H1 (cell line): ENCODE data around the gene RPS6KB2. TPM values are rescaled to one million over a fixed set of nuclear protein-coding genes. Genes with fewer than 3 reads are reported as not detected.

ENCODE experiments used
- CTCF ChIA-PET: fragments of 300-600 bp; sonication (Branson Sonifier 250); formaldehyde crosslinking; loops from one replicate; lab custom pipeline; 2021; ENCODE audit not compliant: partially characterized antibody; lab: Charles Lee
- POLR2A ChIA-PET: fragments of 300-600 bp; sonication (Branson Sonifier 250); formaldehyde crosslinking; loops from one replicate; lab custom pipeline; 2021; ENCODE audit warnings: inconsistent platforms; ENCODE audit not compliant: partially characterized antibody; lab: Charles Lee
- DNase-seq, 2 experiments: peaks; one replicate each; pipeline versions ENCODE4 v3.0.0 to v3.0.0-alpha.2; 2010 to 2022; ENCODE audit warnings: low spot score in 2 of 2, low read depth in 1 of 2, mixed read lengths in 1 of 2
- FAIRE-seq: peaks from 2 replicates; lab custom pipeline; 2011; peaks lifted over from hg19 to GRCh38; lab: Jason Lieb, UNC
- H2AFZ ChIP-seq: 2 replicates; pipeline ENCODE4 v1.8.1; 2012; ENCODE audit warnings: low read length, inconsistent platforms
- H2AK5ac ChIP-seq: 2 replicates; pipeline ENCODE4 v1.6.1; 2013; ENCODE audit warnings: low read depth, low read length
- H2BK120ac ChIP-seq: replicated peaks from 2 replicates; pipeline ENCODE3; 2013; ENCODE audit warnings: low read depth, low read length, inconsistent platforms
- H2BK12ac ChIP-seq: 2 replicates; pipeline ENCODE4 v1.6.1; 2013; ENCODE audit warnings: low read depth, low read length
- H2BK15ac ChIP-seq: 2 replicates; pipeline ENCODE4 v1.6.1; 2013; ENCODE audit warnings: low read length
- H2BK20ac ChIP-seq: 2 replicates; pipeline ENCODE4 v1.6.1; 2013; ENCODE audit warnings: low read length
- H2BK5ac ChIP-seq: 2 replicates; pipeline ENCODE4 v1.6.1; 2013; ENCODE audit warnings: low read depth, low read length
- H3K14ac ChIP-seq: 2 replicates; pipeline ENCODE4 v1.6.1; 2013; ENCODE audit warnings: inconsistent platforms; ENCODE audit not compliant: insufficient read length
- H3K18ac ChIP-seq: 2 replicates; pipeline ENCODE4 v1.6.1; 2013; ENCODE audit warnings: low read length; ENCODE audit errors: extremely low read depth
- H3K23ac ChIP-seq: 2 replicates; pipeline ENCODE4 v1.6.1; 2013; ENCODE audit warnings: inconsistent platforms; ENCODE audit not compliant: insufficient read length
- H3K23me2 ChIP-seq: 2 replicates; pipeline ENCODE4 v1.6.1; 2013; ENCODE audit warnings: low read depth, low read length
- H3K27ac ChIP-seq: 2 replicates; pipeline ENCODE4 v1.6.1; 2011; ENCODE audit warnings: low read depth, low read length, inconsistent platforms
- H3K27me3 ChIP-seq, 4 experiments: replicated peaks in 1 of 4; 1 replicate in 1 of 4; 2 replicates in 3 of 4; pipeline versions ENCODE4 v1.6.1 to v1.8.1; 2011 to 2013; ENCODE audit warnings: low read length in 3 of 4, mild to moderate bottlenecking in 3 of 4, inconsistent platforms in 2 of 4, mixed read lengths in 2 of 4, moderate library complexity in 1 of 4; ENCODE audit not compliant: control insufficient read depth in 3 of 4, insufficient read depth in 3 of 4; ENCODE audit errors: extremely low read depth in 1 of 4
- H3K36me3 ChIP-seq, 4 experiments: 2 replicates each; pipeline versions ENCODE4 v1.6.1 to v1.8.1; 2011 to 2013; ENCODE audit warnings: mild to moderate bottlenecking in 4 of 4, low read length in 3 of 4, moderate library complexity in 2 of 4, control low read depth in 1 of 4, inconsistent platforms in 1 of 4; ENCODE audit not compliant: insufficient read depth in 4 of 4, control insufficient read depth in 2 of 4
- H3K4ac ChIP-seq: replicated peaks from 2 replicates; pipeline ENCODE3; 2013; ENCODE audit warnings: low read length, low read depth, mixed read lengths, inconsistent platforms; ENCODE audit not compliant: insufficient read length
- H3K4me1 ChIP-seq, 4 experiments: replicated peaks in 1 of 4; 1 replicate in 1 of 4; 2 replicates in 3 of 4; pipeline versions ENCODE4 v1.6.1 to v1.8.1; 2011 to 2013; ENCODE audit warnings: low read length in 3 of 4, inconsistent platforms in 2 of 4, mixed read lengths in 1 of 4; ENCODE audit not compliant: insufficient read depth in 4 of 4, control insufficient read depth in 3 of 4
- H3K4me2 ChIP-seq, 2 experiments: 2 replicates each; pipeline versions ENCODE4 v1.6.1 to v1.8.1; 2011 to 2013; ENCODE audit warnings: low read depth in 2 of 2, low read length in 2 of 2, control low read depth in 1 of 2, inconsistent platforms in 1 of 2, mild to moderate bottlenecking in 1 of 2; ENCODE audit not compliant: insufficient read depth in 1 of 2
- H3K4me3 ChIP-seq, 4 experiments: fragments of 200-600, 300-600 bp in 1 of 4; sonication (generic), shearing (Covaris generic), sonication (Bioruptor Twin) in 1 of 4; 2 replicates each; pipeline versions ENCODE4 v1.5.1 to v1.8.1; 2011 to 2016; ENCODE audit warnings: low read length in 4 of 4, low read depth in 3 of 4, control low read depth in 2 of 4, inconsistent platforms in 2 of 4, mild to moderate bottlenecking in 2 of 4, mixed read lengths in 1 of 4, moderate library complexity in 1 of 4; ENCODE audit not compliant: insufficient read depth in 2 of 4; ENCODE audit errors: extremely low read depth in 1 of 4
- H3K56ac ChIP-seq: replicated peaks from 2 replicates; pipeline ENCODE3; 2013; ENCODE audit warnings: low read depth, mild to moderate bottlenecking, mixed read lengths, low read length, inconsistent platforms; ENCODE audit not compliant: insufficient read length
- H3K79me1 ChIP-seq: 2 replicates; pipeline ENCODE4 v1.6.1; 2013; ENCODE audit warnings: low read depth, low read length, control low read depth
- H3K79me2 ChIP-seq, 2 experiments: 2 replicates each; pipeline versions ENCODE4 v1.6.1 to v1.8.1; 2012 to 2013; ENCODE audit warnings: low read length in 2 of 2, mild to moderate bottlenecking in 2 of 2, inconsistent platforms in 1 of 2; ENCODE audit not compliant: insufficient read depth in 2 of 2, control insufficient read depth in 1 of 2
- H3K9ac ChIP-seq, 4 experiments: replicated peaks in 1 of 4; 1 replicate in 1 of 4; 2 replicates in 3 of 4; pipeline versions ENCODE4 v1.6.1 to v1.8.1; 2011 to 2013; ENCODE audit warnings: low read depth in 3 of 4, low read length in 3 of 4, control low read depth in 2 of 4, mild to moderate bottlenecking in 2 of 4, moderate library complexity in 2 of 4, inconsistent platforms in 1 of 4; ENCODE audit errors: extremely low read depth in 1 of 4
- H3K9me3 ChIP-seq, 2 experiments: 2 replicates each; pipeline versions ENCODE4 v1.6.1 to v1.8.1; 2012 to 2013; ENCODE audit warnings: mild to moderate bottlenecking in 2 of 2, moderate library complexity in 2 of 2, control low read depth in 1 of 2, inconsistent platforms in 1 of 2, low read depth in 1 of 2, low read length in 1 of 2, mixed read lengths in 1 of 2; ENCODE audit not compliant: insufficient read depth in 2 of 2
- H4K20me1 ChIP-seq, 2 experiments: replicated peaks in 1 of 2; 2 replicates each; pipeline versions ENCODE3 to v1.8.1; 2011 to 2013; ENCODE audit warnings: inconsistent platforms in 2 of 2, low read length in 2 of 2, mild to moderate bottlenecking in 1 of 2; ENCODE audit not compliant: insufficient read depth in 2 of 2, control insufficient read depth in 1 of 2
- H4K5ac ChIP-seq: 2 replicates; pipeline ENCODE4 v1.6.1; 2013; ENCODE audit warnings: low read length, low read depth, mixed read lengths, inconsistent platforms; ENCODE audit not compliant: insufficient read length
- H4K8ac ChIP-seq: 2 replicates; pipeline ENCODE4 v1.8.0; 2013; ENCODE audit warnings: mild to moderate bottlenecking, moderate library complexity, low read length, inconsistent platforms; ENCODE audit not compliant: insufficient read depth; ENCODE audit errors: extremely low read depth
- H4K91ac ChIP-seq: replicated peaks from 2 replicates; pipeline ENCODE3; 2013; ENCODE audit warnings: low read length, mixed read lengths, inconsistent platforms; ENCODE audit not compliant: insufficient read length
- CHD2 ChIP-seq: IDR thresholded peaks from 2 replicates; pipeline ENCODE4 v1.6.1; 2012; ENCODE audit warnings: low read length, improper control_type of control experiment
- EGR1 ChIP-seq: IDR thresholded peaks from 2 replicates; pipeline ENCODE4 v1.6.1; 2011; ENCODE audit warnings: low read depth, low read length, borderline replicate concordance
- HDAC2 ChIP-seq, 2 experiments: fragments of 300-600 bp in 1 of 2; sonication (generic) in 1 of 2; IDR thresholded peaks; 2 replicates each; pipeline ENCODE4 v1.6.1; 2011 to 2012; ENCODE audit warnings: low read depth in 2 of 2, low read length in 2 of 2, mild to moderate bottlenecking in 2 of 2, moderate library complexity in 2 of 2, borderline replicate concordance in 1 of 2, inconsistent platforms in 1 of 2
- HDAC6 ChIP-seq: IDR thresholded peaks from one replicate; pipeline ENCODE4 v1.7.1; 2012; ENCODE audit warnings: low read depth, mild to moderate bottlenecking, inconsistent platforms, low read length, moderate library complexity
- SRF ChIP-seq: IDR thresholded peaks from 2 replicates; pipeline ENCODE4 v1.6.1; 2011; ENCODE audit warnings: mild to moderate bottlenecking, low read depth, low read length, moderate library complexity
- SUZ12 ChIP-seq: fragments of 200-600 bp; sonication (generic); IDR thresholded peaks from 2 replicates; pipeline ENCODE4 v1.6.1; 2012; ENCODE audit warnings: mild to moderate bottlenecking, inconsistent platforms, low read length, moderate library complexity, mixed read lengths
- YY1 ChIP-seq: IDR thresholded peaks from 2 replicates; pipeline ENCODE4 v1.6.1; 2011; ENCODE audit warnings: low read depth, mild to moderate bottlenecking, low read length
- WGBS, 2 experiments: shearing (Covaris generic) in 1 of 2; methylation state at CpG; one replicate each; pipeline versions ENCODE4 v1.1.6 to v1.1.7; 2013 to 2015; ENCODE audit warnings: low lambda C conversion rate in 2 of 2, mixed read lengths in 2 of 2, inconsistent platforms in 1 of 2, low coverage in 1 of 2, missing lambda C conversion rate in 1 of 2; ENCODE audit not compliant: insufficient replicate concordance in 2 of 2, insufficient coverage in 1 of 2, insufficient read length in 1 of 2; ENCODE audit errors: extremely low coverage in 1 of 2, missing lambda C conversion rate in 1 of 2; 5-methylcytosine and 5-hydroxymethylcytosine counted together
- polyA plus RNA-seq, 7 experiments: library from polyadenylated mRNA; depleted of rRNA in 3 of 7; stranded (reverse) in 5 of 7; unstranded in 2 of 7; fragments of >200 nt in 5 of 7; fragments of 200-250 nt in 2 of 7; gene quantifications; 1 replicate in 5 of 7; 2 replicates in 1 of 7; 4 replicates in 1 of 7; pipeline versions ENCODE4 v1.2.1 to v1.2.3, GENCODE V29; 2011 to 2013; ENCODE audit warnings: missing spikeins in 2 of 7, mixed read lengths in 2 of 7
- total RNA-seq: library from RNA; stranded (reverse); fragmentation: NEBNext Ultra II Directional; extraction: Animal tissue kit (Norgen Biotek cat#: 25700); gene quantifications from 2 replicates; pipeline ENCODE4 v1.2.1, GENCODE V29; 2021
- TF ChIP-seq, protein P1 (sequence below): IDR thresholded peaks from 2 replicates; pipeline ENCODE4 v1.6.1; 2012; ENCODE audit warnings: low read length, inconsistent platforms

The RPS6KB2 gene
- total and polyA plus RNA-seq, 2 of the 8 experiments (the other 6 are each of a cell fraction or from before 2014, with no cell fraction given) = 41.0 to 47.1 TPM

DNA sequence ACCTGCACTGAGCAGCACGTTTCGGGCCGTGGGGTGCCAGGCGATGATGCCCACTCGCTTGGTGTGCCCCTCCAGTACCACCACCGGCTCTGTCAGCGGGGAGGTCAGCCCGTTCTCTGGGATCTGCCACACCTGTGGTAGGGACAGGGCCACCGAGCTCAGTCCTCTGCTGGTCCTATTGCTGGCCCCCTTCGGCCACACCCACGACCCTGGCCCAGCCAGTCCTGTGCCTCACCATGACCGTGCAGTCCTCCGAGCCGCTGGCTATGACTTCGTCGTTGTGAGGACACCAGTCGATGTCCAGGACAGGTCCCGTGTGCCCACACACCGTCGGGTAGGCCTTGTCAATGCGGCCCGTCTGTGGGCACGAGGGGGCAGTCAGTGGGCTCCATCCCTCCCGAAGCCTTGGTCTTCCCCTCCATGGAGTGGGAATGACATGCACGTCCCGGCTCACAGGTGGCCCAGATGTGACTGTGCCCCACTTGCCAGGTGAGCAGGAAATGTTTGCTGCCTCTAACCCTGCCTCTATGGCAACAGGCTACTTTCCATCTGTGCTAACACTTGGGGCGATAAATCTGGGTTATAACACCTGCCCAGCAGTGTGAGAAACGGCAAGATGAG is 13.5 kb downstream of the RPS6KB2 start:
- no peak overlapping the region for H2BK120ac ChIP-seq
- H2AK5ac ChIP-seq = no peak overlapping the region
- no peak overlapping the region for H2BK20ac ChIP-seq
- no peak overlapping the region for H3K14ac ChIP-seq
- no peak overlapping the region for H2BK5ac ChIP-seq
- 94% methylated on average over 23 of the region's 28 CpGs; no CpG with 5 or more reads in 1 of the 2 experiments for WGBS, 2 experiments
- H4K20me1 ChIP-seq = peaks cover 4 to 15% of the 10 kb centered on the region in 2 experiments
- no peaks in the 10 kb centered on the region for H3K79me2 ChIP-seq
- no peak overlapping the region for H4K5ac ChIP-seq
- H3K9me3 ChIP-seq = no peaks in the 10 kb centered on the region
- H2BK15ac ChIP-seq = no peak overlapping the region
- no peak overlapping the region for H2AFZ ChIP-seq
- peak overlapping the region; percentile 51; the same call in 1 of the 2 replicates for H4K8ac ChIP-seq
- no peak overlapping the region for H3K4ac ChIP-seq
- no peak overlapping the region for H3K27ac ChIP-seq
- H4K91ac ChIP-seq = no peak overlapping the region
- 0 out of 2 replicates have a peak, but pooled peaks cover 2% of the 10 kb centered on the region for H3K79me1 ChIP-seq
- H3K4me1 ChIP-seq = peaks cover 0 to 14% (median 8%) of the 10 kb centered on the region in 4 experiments; a peak in 6 of 7 replicates
- FAIRE-seq (no peak), DNase-seq (no peak)
- peak overlapping the region in 1 of 2 experiments; percentile 62; a peak in 2 of 4 replicates for H3K4me2 ChIP-seq
- H3K4me3 ChIP-seq = no peak overlapping the region
- ChIA-PET CTCF (no interaction called here), POLR2A (interaction anchor here (1.3 to 12.5 kb wide), 9 partner anchors 9 to 49 kb away, joined by 3 to 104 read pairs (median 7); partner anchors contain the start of genes CARNS1 and PPP1CA)
- H3K56ac ChIP-seq = no peak overlapping the region
- H2BK12ac ChIP-seq = no peak overlapping the region; the same call in 1 of the 2 replicates
- no peak overlapping the region for H3K23ac ChIP-seq
- H3K18ac ChIP-seq = no peak overlapping the region
- no peak overlapping the region; a peak in 1 of 7 replicates for H3K9ac ChIP-seq
- no peaks in the 10 kb centered on the region for H3K27me3 ChIP-seq
- TF ChIP-seq, protein P1, sequence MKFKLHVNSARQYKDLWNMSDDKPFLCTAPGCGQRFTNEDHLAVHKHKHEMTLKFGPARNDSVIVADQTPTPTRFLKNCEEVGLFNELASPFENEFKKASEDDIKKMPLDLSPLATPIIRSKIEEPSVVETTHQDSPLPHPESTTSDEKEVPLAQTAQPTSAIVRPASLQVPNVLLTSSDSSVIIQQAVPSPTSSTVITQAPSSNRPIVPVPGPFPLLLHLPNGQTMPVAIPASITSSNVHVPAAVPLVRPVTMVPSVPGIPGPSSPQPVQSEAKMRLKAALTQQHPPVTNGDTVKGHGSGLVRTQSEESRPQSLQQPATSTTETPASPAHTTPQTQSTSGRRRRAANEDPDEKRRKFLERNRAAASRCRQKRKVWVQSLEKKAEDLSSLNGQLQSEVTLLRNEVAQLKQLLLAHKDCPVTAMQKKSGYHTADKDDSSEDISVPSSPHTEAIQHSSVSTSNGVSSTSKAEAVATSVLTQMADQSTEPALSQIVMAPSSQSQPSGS = no peak
- no peak for TF ChIP-seq SRF
- no peak for TF ChIP-seq YY1
- no peak for TF ChIP-seq SUZ12
- TF ChIP-seq EGR1 = no peak
- TF ChIP-seq CHD2 = no peak
- TF ChIP-seq HDAC2 (IDR thresholded peaks at IDR 0.05; ENCODE audit: borderline replicate concordance in 1 of 2, low read depth in 2 of 2, low read length in 2 of 2) = no peak
- no peak for TF ChIP-seq HDAC6
- H3K36me3 ChIP-seq = peaks cover 6 to 18% (median 10%) of the 10 kb centered on the region in 4 experiments; a peak in 5 of 8 replicates
- peaks cover 2% of the 10 kb centered on the region; the same call in 1 of the 2 replicates for H3K23me2 ChIP-seq
